ENCODE measurements around the gene EPS8L2. TPM values are rescaled to one million over a fixed set of nuclear protein-coding genes. Genes with fewer than 3 reads are reported as not detected.
"Not testable (repeated sequence)": the region's sequence is repeated elsewhere in the genome, so short reads cannot be mapped to it uniquely, and the experiment has no call there.

Gene EPS8L2
- total RNA-seq, 1 donor from 2014 or later = 12.7 TPM

- Mint-ChIP-seq H3K4me1 (ENCODE audit: low read depth, unreplicated experiment) (peaks cover 16% of the 10 kb centered on the region), H3K27me3 (ENCODE audit: unreplicated experiment) (peaks cover 6% of the 10 kb centered on the region), H3K27ac (ENCODE audit: unreplicated experiment) (no peak overlapping the region), H3K9me3 (ENCODE audit: unreplicated experiment) (peaks cover 11% of the 10 kb centered on the region), H3K4me3 (ENCODE audit: unreplicated experiment) (no peak overlapping the region), H3K36me3 (ENCODE audit: unreplicated experiment) (peaks cover 8% of the 10 kb centered on the region)
- no peak for TF ChIP-seq CTCF (IDR thresholded peaks at IDR 0.05; ENCODE audit: partially characterized antibody, unreplicated experiment)
- DNase-seq = no peak
These were observed 16.4 kb upstream of the EPS8L2 start for GRCh38 chr11:689625-690024.

- not testable (repeated sequence) for DNase-seq; H3K4me3 Mint-ChIP-seq (ENCODE audit: unreplicated experiment); H3K27me3 Mint-ChIP-seq (ENCODE audit: unreplicated experiment); H3K36me3 Mint-ChIP-seq (ENCODE audit: unreplicated experiment); H3K27ac Mint-ChIP-seq (ENCODE audit: unreplicated experiment)
- Mint-ChIP-seq H3K4me1 (ENCODE audit: low read depth, unreplicated experiment) (peaks cover 16% of the 10 kb centered on the region), H3K9me3 (ENCODE audit: unreplicated experiment) (peaks cover 11% of the 10 kb centered on the region)
These were observed 15.8 kb upstream of the EPS8L2 start for GRCh38 chr11:690244-690643.

GRCh38 chr11:690738-691633 lies 15.0 kb upstream of the EPS8L2 start:
- H3K27ac Mint-ChIP-seq (ENCODE audit: unreplicated experiment) = peak overlapping the region; percentile 20
- peaks cover 16% of the 10 kb centered on the region for H3K4me1 Mint-ChIP-seq (ENCODE audit: low read depth, unreplicated experiment)
- H3K9me3 Mint-ChIP-seq (ENCODE audit: unreplicated experiment) = peaks cover 13% of the 10 kb centered on the region
- H3K4me3 Mint-ChIP-seq (ENCODE audit: unreplicated experiment) = peak overlapping the region; percentile 39
- peaks cover 8% of the 10 kb centered on the region for H3K36me3 Mint-ChIP-seq (ENCODE audit: unreplicated experiment)
- peaks cover 6% of the 10 kb centered on the region for H3K27me3 Mint-ChIP-seq (ENCODE audit: unreplicated experiment)
- no peak for TF ChIP-seq CTCF (IDR thresholded peaks at IDR 0.05; ENCODE audit: partially characterized antibody, unreplicated experiment)
- no peak for DNase-seq

- TF ChIP-seq CTCF (IDR thresholded peaks at IDR 0.05; ENCODE audit: partially characterized antibody, unreplicated experiment) = no peak
- H3K36me3 Mint-ChIP-seq (ENCODE audit: unreplicated experiment) = peaks cover 5% of the 10 kb centered on the region
- H3K4me1 Mint-ChIP-seq (ENCODE audit: low read depth, unreplicated experiment) = peaks cover 16% of the 10 kb centered on the region
- H3K27me3 Mint-ChIP-seq (ENCODE audit: unreplicated experiment) = peaks cover 8% of the 10 kb centered on the region
- no peak for DNase-seq
- peak overlapping the region; percentile 39 for H3K4me3 Mint-ChIP-seq (ENCODE audit: unreplicated experiment)
- H3K27ac Mint-ChIP-seq (ENCODE audit: unreplicated experiment) = peak overlapping the region; percentile 10
- peaks cover 13% of the 10 kb centered on the region for H3K9me3 Mint-ChIP-seq (ENCODE audit: unreplicated experiment)
These were observed 14.1 kb upstream of the EPS8L2 start for GRCh38 chr11:691710-692590.

- Mint-ChIP-seq H3K4me3 (ENCODE audit: unreplicated experiment) (peak overlapping the region; percentile 82), H3K27ac (ENCODE audit: unreplicated experiment) (peak overlapping the region; percentile 53), H3K36me3 (ENCODE audit: unreplicated experiment) (no peaks in the 10 kb centered on the region), H3K4me1 (ENCODE audit: low read depth, unreplicated experiment) (peaks cover 24% of the 10 kb centered on the region), H3K27me3 (ENCODE audit: unreplicated experiment) (peaks cover 5% of the 10 kb centered on the region), H3K9me3 (ENCODE audit: unreplicated experiment) (peaks cover 11% of the 10 kb centered on the region)
- no peak for TF ChIP-seq CTCF (IDR thresholded peaks at IDR 0.05; ENCODE audit: partially characterized antibody, unreplicated experiment)
- no peak for DNase-seq
These were observed 13.1 kb upstream of the EPS8L2 start for GRCh38 chr11:692824-693414.
